Sigmoid colon (tissue), 7 donors: ENCODE measurements around the gene THOC1. TPM values are rescaled to one million over a fixed set of nuclear protein-coding genes. Genes with fewer than 3 reads are reported as not detected.
"Not testable (repeated sequence)": the region's sequence is repeated elsewhere in the genome, so short reads cannot be mapped to it uniquely, and the experiment has no call there.

Experiments used
- DNase-seq: peaks from one replicate; pipeline ENCODE4 v3.0.0-alpha.2; 2019
- H3K27ac ChIP-seq, 4 donors: fragments of 200-600 bp; sonication (generic); one replicate each; pipeline ENCODE4 v1.5.1; 2016 to 2019; ENCODE audit warnings: mild to moderate bottlenecking in 1 of 4
- H3K27me3 ChIP-seq, 3 donors: fragments of 200-600 bp; sonication (generic); one replicate each; pipeline ENCODE4 v1.5.1; 2019; ENCODE audit warnings: mild to moderate bottlenecking in 1 of 3
- H3K36me3 ChIP-seq, 4 donors: fragments of 200-600 bp; sonication (generic); one replicate each; pipeline ENCODE4 v1.5.1; 2016 to 2019
- H3K4me1 ChIP-seq, 4 donors: fragments of 200-600 bp; sonication (generic); one replicate each; pipeline ENCODE4 v1.5.1; 2017 to 2019
- H3K4me3 ChIP-seq, 4 donors: fragments of 200-600 bp; sonication (generic); one replicate each; pipeline ENCODE4 v1.5.1; 2017 to 2019; ENCODE audit warnings: mild to moderate bottlenecking in 2 of 4, moderate library complexity in 1 of 4
- H3K9me3 ChIP-seq, 4 donors: fragments of 200-600 bp in 3 of 4; sonication (generic) in 3 of 4; one replicate each; pipeline versions ENCODE4 v1.5.1 to v1.6.1; 2013 to 2019
- EP300 ChIP-seq, 4 donors: sonication (generic); formaldehyde crosslinking; IDR thresholded peaks; one replicate each; pipeline ENCODE4 v1.6.1; 2017; ENCODE audit warnings: antibody characterized with exemption in 4 of 4
- POLR2A ChIP-seq, 2 donors: fragments of 450-650 bp; IDR thresholded peaks; one replicate each; pipeline ENCODE4 v1.6.1; 2016; ENCODE audit warnings: antibody characterized with exemption in 2 of 2, mild to moderate bottlenecking in 2 of 2, moderate library complexity in 2 of 2
- POLR2AphosphoS5 ChIP-seq, 4 donors: sonication (generic); formaldehyde crosslinking; IDR thresholded peaks; one replicate each; pipeline ENCODE4 v1.6.1; 2017; ENCODE audit warnings: antibody characterized with exemption in 4 of 4
- WGBS, 2 donors: extraction: QIAGEN DNeasy Blood & Tissue Kit; methylation state at CpG; one replicate each; pipeline ENCODE4 v1.1.7; 2013; 5-methylcytosine and 5-hydroxymethylcytosine counted together
- intact Hi-C: fragments of 100-400 bp; cut with DNase I; formaldehyde crosslinking; loops from one replicate; pipeline ENCODE4 v1.15.1; 2023
- polyA plus RNA-seq, 3 donors: library from polyadenylated mRNA; stranded (reverse); fragments of 200-250 nt; gene quantifications; one replicate each; pipeline ENCODE4 v1.2.3, GENCODE V29; 2013
- total RNA-seq, 4 donors: library from RNA; depleted of rRNA; stranded (reverse); fragments of >200 nt; gene quantifications; one replicate each; pipeline ENCODE4 v1.1.0, GENCODE V29; 2016
- TF ChIP-seq, protein P1 (sequence below), 4 experiments: fragments of 450-650 bp in 3 of 4; fragments of 200-600 bp in 1 of 4; IDR thresholded peaks; one replicate each; pipeline ENCODE4 v1.5.1; 2016 to 2019; ENCODE audit warnings: antibody characterized with exemption in 4 of 4, mild to moderate bottlenecking in 3 of 4, moderate library complexity in 2 of 4
- donor health status: healthy with polysubstance abuse.
- donor health status: Bipolar disorder and iron deficiency.
- donor health status: healthy.

THOC1 gene
- total and polyA plus RNA-seq, 7 donors: 7.2 to 71.2 (median 40.8) TPM

- no peaks in the 10 kb centered on the region for H3K36me3 ChIP-seq
- no peaks in the 10 kb centered on the region for H3K27me3 ChIP-seq
- DNase-seq: no peak
- TF ChIP-seq EP300 (IDR thresholded peaks at IDR 0.05) (no peak), POLR2A (IDR thresholded peaks at IDR 0.05) (no peak), POLR2AphosphoS5 (IDR thresholded peaks at IDR 0.05) (no peak)
- TF ChIP-seq, protein P1, sequence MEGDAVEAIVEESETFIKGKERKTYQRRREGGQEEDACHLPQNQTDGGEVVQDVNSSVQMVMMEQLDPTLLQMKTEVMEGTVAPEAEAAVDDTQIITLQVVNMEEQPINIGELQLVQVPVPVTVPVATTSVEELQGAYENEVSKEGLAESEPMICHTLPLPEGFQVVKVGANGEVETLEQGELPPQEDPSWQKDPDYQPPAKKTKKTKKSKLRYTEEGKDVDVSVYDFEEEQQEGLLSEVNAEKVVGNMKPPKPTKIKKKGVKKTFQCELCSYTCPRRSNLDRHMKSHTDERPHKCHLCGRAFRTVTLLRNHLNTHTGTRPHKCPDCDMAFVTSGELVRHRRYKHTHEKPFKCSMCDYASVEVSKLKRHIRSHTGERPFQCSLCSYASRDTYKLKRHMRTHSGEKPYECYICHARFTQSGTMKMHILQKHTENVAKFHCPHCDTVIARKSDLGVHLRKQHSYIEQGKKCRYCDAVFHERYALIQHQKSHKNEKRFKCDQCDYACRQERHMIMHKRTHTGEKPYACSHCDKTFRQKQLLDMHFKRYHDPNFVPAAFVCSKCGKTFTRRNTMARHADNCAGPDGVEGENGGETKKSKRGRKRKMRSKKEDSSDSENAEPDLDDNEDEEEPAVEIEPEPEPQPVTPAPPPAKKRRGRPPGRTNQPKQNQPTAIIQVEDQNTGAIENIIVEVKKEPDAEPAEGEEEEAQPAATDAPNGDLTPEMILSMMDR (IDR thresholded peaks at IDR 0.05): no peak
- no peaks in the 10 kb centered on the region for H3K4me1 ChIP-seq
- WGBS, 2 donors: 79 to 93% methylated on average over 3 of the region's 3 CpGs
- no peaks in the 10 kb centered on the region for H3K9me3 ChIP-seq
- intact Hi-C loops: loop anchor here (2.0 kb wide), 1 partner anchor 320 kb away; no protein-coding TSS in a partner anchor
- no peak overlapping the region for H3K4me3 ChIP-seq
- H3K27ac ChIP-seq: no peak overlapping the region
These were observed 26.7 kb upstream of the THOC1 start for GRCh38 chr18:294566-294965.

- H3K36me3 ChIP-seq: no peaks in the 10 kb centered on the region
- no peak for DNase-seq
- 80 to 89% methylated on average over 4 of the region's 4 CpGs for WGBS, 2 donors
- no peak overlapping the region for H3K27ac ChIP-seq
- no peaks in the 10 kb centered on the region for H3K4me1 ChIP-seq
- H3K4me3 ChIP-seq: no peak overlapping the region
- intact Hi-C loops: no loop called here
- TF ChIP-seq EP300 (IDR thresholded peaks at IDR 0.05): no peak
- no peak for TF ChIP-seq POLR2A (IDR thresholded peaks at IDR 0.05)
- TF ChIP-seq POLR2AphosphoS5 (IDR thresholded peaks at IDR 0.05): no peak
- TF ChIP-seq, protein P1 (IDR thresholded peaks at IDR 0.05): no peak
- H3K27me3 ChIP-seq: no peaks in the 10 kb centered on the region
- no peaks in the 10 kb centered on the region for H3K9me3 ChIP-seq
These were observed 25.7 kb upstream of the THOC1 start for GRCh38 chr18:293536-293935.

GRCh38 chr18:292271-292670 lies 24.4 kb upstream of the THOC1 start:
- intact Hi-C loops: no loop called here
- H3K4me1 ChIP-seq: no peaks in the 10 kb centered on the region
- 41 to 59% methylated on average over 3 of the region's 3 CpGs for whole genome bisulfite sequencing, 2 donors

DNA sequence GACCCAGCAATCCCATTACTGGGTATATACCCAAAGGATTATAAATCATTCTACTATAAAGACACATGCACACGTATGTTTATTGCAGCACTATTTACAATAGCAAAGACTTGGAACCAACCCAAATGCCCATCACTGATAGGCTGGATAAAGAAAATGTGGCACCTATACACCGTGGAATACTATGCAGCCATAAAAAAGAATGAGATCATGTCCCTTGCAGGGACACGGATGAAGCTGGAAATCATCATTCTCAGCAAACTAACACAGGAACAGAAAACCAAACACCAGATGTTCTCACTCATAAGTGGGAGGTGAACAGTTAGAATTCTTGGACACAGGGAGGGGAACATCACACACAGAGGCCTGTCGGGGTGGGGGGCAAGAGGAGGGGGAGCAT lies 22.1 kb upstream of the THOC1 start:
- intact Hi-C loops: not testable (repeated sequence)
- 53 to 76% methylated on average over 4 of the region's 4 CpGs for whole genome bisulfite sequencing, 2 donors

More at GRCh38 chr18:292271-292670, 24.4 kb upstream of the THOC1 start:
- Histone ChIP-seq H3K9me3 (no peaks in the 10 kb centered on the region), H3K27ac (no peak overlapping the region), H3K36me3 (no peaks in the 10 kb centered on the region), H3K27me3 (no peaks in the 10 kb centered on the region), H3K4me3 (no peak overlapping the region)
- DNase-seq: no peak
- TF ChIP-seq EP300 (IDR thresholded peaks at IDR 0.05) (no peak), POLR2A (IDR thresholded peaks at IDR 0.05) (no peak), POLR2AphosphoS5 (IDR thresholded peaks at IDR 0.05) (no peak)
- TF ChIP-seq, protein P1 (IDR thresholded peaks at IDR 0.05): no peak

DNA sequence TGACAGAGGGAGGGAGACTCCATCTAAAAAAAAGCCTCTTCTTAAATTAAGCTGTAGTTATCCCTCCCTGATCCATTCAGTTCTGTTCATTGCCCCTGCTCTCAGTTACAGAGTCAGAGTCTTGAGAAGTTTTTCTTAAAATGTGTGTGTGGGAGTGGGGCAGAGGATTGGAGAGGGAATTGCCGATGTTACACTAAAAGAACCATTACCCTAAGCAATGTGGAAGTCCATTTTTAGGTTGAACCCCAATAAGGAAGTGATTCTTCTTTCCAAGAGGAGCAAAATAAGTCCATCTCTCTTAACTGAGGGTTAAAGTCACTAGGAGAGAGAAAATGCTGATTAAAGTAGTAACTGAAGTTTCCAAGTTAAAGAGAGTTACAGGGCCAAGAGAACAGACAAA lies 21.2 kb upstream of the THOC1 start:
- Histone ChIP-seq H3K27me3 (no peaks in the 10 kb centered on the region), H3K4me1 (no peaks in the 10 kb centered on the region), H3K36me3 (no peaks in the 10 kb centered on the region), H3K4me3 (no peak overlapping the region), H3K9me3 (no peaks in the 10 kb centered on the region), H3K27ac (no peak overlapping the region)
- TF ChIP-seq POLR2A (IDR thresholded peaks at IDR 0.05) (no peak), POLR2AphosphoS5 (IDR thresholded peaks at IDR 0.05) (no peak), EP300 (IDR thresholded peaks at IDR 0.05) (no peak)
- TF ChIP-seq, protein P1 (IDR thresholded peaks at IDR 0.05): no peak
- no peak for DNase-seq
- intact Hi-C loops: no loop called here
- 22 to 49% methylated on average over 1 of the region's 1 CpG for WGBS, 2 donors

More for the DNA sequence above, 22.1 kb upstream of the THOC1 start:
- H3K27ac ChIP-seq, H3K4me3 ChIP-seq, H3K27me3 ChIP-seq, H3K4me1 ChIP-seq, H3K9me3 ChIP-seq, H3K36me3 ChIP-seq, DNase-seq: not testable (repeated sequence)
